Adrenal gland (tissue), 12 donors: ENCODE measurements around the gene TEX22. TPM values are rescaled to one million over a fixed set of nuclear protein-coding genes. Genes with fewer than 3 reads are reported as not detected.

Experiments
- DNase-seq, 7 donors: peaks; one replicate each; pipeline ENCODE4 v3.0.0-alpha.2; 2019 to 2020
- H3K27ac ChIP-seq, 5 donors: fragments of 200-600 bp; sonication (generic) in 4 of 5; 1 replicate in 3 of 5; 2 replicates in 2 of 5; pipeline versions ENCODE4 v1.5.1 to v1.8.0; 2016 to 2020; ENCODE audit warnings: mild to moderate bottlenecking in 1 of 5
- H3K27me3 ChIP-seq: fragments of 200-600 bp; 2 replicates; pipeline ENCODE4 v1.8.0; 2021
- H3K36me3 ChIP-seq, 2 donors: fragments of 200-600 bp; replicated peaks in 1 of 2; 1 replicate in 1 of 2; 2 replicates in 1 of 2; pipeline versions ENCODE4 v1.5.1 to v1.8.0; 2018 to 2022
- H3K4me1 ChIP-seq, 2 donors: fragments of 200-600 bp; replicated peaks in 1 of 2; 1 replicate in 1 of 2; 2 replicates in 1 of 2; pipeline versions ENCODE4 v1.5.1 to v1.8.0; 2018 to 2021
- H3K4me3 ChIP-seq, 4 donors: fragments of 200-600 bp; sonication (generic) in 3 of 4; one replicate each; pipeline ENCODE4 v1.5.1; 2016 to 2018
- H3K9me3 ChIP-seq, 3 donors: fragments of 200-600 bp; sonication (generic) in 1 of 3; replicated peaks in 1 of 3; 1 replicate in 2 of 3; 2 replicates in 1 of 3; pipeline versions ENCODE4 v1.5.1 to v1.8.0; 2016 to 2021
- POLR2A ChIP-seq, 2 donors: fragments of 450-650 bp; IDR thresholded peaks; one replicate each; pipeline ENCODE4 v1.6.1; 2017; ENCODE audit warnings: antibody characterized with exemption in 2 of 2, mild to moderate bottlenecking in 2 of 2, moderate library complexity in 1 of 2
- WGBS, 4 donors: extraction: QIAGEN DNeasy Blood & Tissue Kit in 2 of 4; methylation state at CpG; one replicate each; pipeline versions ENCODE4 v1.1.5 to v1.1.7; 2013 to 2017; 5-methylcytosine and 5-hydroxymethylcytosine counted together
- intact Hi-C, 2 donors: fragments of 100-400 bp; cut with DNase I; formaldehyde crosslinking; loops; one replicate each; pipeline versions ENCODE4 v1.14.1 to v1.15.0; 2022 to 2023
- polyA plus RNA-seq, 3 donors: library from polyadenylated mRNA; stranded (reverse); fragments of 200-250 nt in 2 of 3; fragments of 350-450 nt in 1 of 3; fragmentation: Illumina TruSeq in 1 of 3; extraction: RNeasy Lipid Tissue Mini Kit (QIAGEN cat#74804) in 1 of 3; gene quantifications; one replicate each; pipeline ENCODE4 v1.2.3, GENCODE V29; 2013 to 2014
- total RNA-seq, 9 donors: library from RNA; depleted of rRNA in 4 of 9; stranded (reverse); fragments of >200 nt in 4 of 9; fragments of 120-200 nt in 1 of 9; fragmentation: NEBNext Ultra II Directional in 1 of 9; extraction: Animal tissue kit (Norgen Biotek cat#: 25700) in 1 of 9; gene quantifications; one replicate each; pipeline versions ENCODE4 v1.1.0 to v1.2.4, GENCODE V29; 2013 to 2023
- TF ChIP-seq, protein P1 (sequence below), 6 experiments: fragments of 450-650 bp in 4 of 6; fragments of 200-600 bp in 2 of 6; sonication (generic) in 1 of 6; IDR thresholded peaks; 1 replicate in 5 of 6; 2 replicates in 1 of 6; pipeline versions ENCODE4 v1.5.1 to v1.8.0; 2016 to 2021; ENCODE audit warnings: antibody characterized with exemption in 6 of 6, mild to moderate bottlenecking in 2 of 6, moderate library complexity in 1 of 6
- donor health status: healthy with polysubstance abuse.
- donor health status: Bipolar disorder and iron deficiency.
- donor health status: DM: yes; HTN: yes; CAD: no.
- donor health status: DM: no; HTN: no; CAD: no.
- donor health status: DM: no; HTN: no; CAD: no.
- donor health status: DM: yes; HTN: yes; CAD: no.

Gene TEX22
- total and polyA plus RNA-seq, 12 donors, result 0.17 to 2.8 (median 0.38) TPM; not detected in 3

DNA sequence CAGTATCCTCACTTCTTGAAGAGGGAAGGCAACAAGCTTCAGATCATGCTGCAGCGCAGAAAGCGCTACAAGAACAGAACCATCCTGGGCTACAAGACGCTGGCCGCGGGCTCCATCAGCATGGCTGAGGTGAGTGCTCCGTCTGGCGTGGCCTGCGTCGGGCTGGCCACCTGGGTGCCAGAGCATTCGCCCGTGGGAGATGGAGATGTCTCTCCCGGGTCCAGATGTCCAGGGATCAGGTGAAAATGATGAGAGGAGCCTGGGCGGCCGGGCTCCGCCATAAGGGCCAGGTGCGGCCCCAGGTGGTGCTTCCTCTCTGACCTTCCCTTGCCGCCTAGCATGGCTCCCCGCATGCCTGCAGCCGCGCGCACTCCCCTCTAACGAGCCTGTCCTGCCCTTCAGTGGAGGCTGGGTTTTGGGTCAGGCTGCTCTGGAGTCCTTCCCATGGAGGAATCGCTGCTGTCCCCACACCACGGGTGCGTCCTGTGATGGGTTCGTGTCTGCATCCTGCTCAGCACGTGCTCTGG is 43.2 kb upstream of the TEX22 start:
- H3K9me3 ChIP-seq, result no peaks in the 10 kb centered on the region
- no peaks in the 10 kb centered on the region for H3K27me3 ChIP-seq
- H3K4me1 ChIP-seq, result peaks cover 0 to 5% of the 10 kb centered on the region in 2 donors
- 90 to 93% (median 92%) methylated on average over 24 to 27 of the region's 27 CpGs for WGBS, 4 donors
- no peak for TF ChIP-seq POLR2A (IDR thresholded peaks at IDR 0.05)
- TF ChIP-seq, protein P1, sequence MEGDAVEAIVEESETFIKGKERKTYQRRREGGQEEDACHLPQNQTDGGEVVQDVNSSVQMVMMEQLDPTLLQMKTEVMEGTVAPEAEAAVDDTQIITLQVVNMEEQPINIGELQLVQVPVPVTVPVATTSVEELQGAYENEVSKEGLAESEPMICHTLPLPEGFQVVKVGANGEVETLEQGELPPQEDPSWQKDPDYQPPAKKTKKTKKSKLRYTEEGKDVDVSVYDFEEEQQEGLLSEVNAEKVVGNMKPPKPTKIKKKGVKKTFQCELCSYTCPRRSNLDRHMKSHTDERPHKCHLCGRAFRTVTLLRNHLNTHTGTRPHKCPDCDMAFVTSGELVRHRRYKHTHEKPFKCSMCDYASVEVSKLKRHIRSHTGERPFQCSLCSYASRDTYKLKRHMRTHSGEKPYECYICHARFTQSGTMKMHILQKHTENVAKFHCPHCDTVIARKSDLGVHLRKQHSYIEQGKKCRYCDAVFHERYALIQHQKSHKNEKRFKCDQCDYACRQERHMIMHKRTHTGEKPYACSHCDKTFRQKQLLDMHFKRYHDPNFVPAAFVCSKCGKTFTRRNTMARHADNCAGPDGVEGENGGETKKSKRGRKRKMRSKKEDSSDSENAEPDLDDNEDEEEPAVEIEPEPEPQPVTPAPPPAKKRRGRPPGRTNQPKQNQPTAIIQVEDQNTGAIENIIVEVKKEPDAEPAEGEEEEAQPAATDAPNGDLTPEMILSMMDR (IDR thresholded peaks at IDR 0.05), result no peak
- H3K27ac ChIP-seq, result no peak overlapping the region
- peaks cover 0 to 14% of the 10 kb centered on the region in 2 donors for H3K36me3 ChIP-seq
- DNase-seq, result no peak
- intact Hi-C loops, result no loop called here
- no peak overlapping the region for H3K4me3 ChIP-seq

DNA sequence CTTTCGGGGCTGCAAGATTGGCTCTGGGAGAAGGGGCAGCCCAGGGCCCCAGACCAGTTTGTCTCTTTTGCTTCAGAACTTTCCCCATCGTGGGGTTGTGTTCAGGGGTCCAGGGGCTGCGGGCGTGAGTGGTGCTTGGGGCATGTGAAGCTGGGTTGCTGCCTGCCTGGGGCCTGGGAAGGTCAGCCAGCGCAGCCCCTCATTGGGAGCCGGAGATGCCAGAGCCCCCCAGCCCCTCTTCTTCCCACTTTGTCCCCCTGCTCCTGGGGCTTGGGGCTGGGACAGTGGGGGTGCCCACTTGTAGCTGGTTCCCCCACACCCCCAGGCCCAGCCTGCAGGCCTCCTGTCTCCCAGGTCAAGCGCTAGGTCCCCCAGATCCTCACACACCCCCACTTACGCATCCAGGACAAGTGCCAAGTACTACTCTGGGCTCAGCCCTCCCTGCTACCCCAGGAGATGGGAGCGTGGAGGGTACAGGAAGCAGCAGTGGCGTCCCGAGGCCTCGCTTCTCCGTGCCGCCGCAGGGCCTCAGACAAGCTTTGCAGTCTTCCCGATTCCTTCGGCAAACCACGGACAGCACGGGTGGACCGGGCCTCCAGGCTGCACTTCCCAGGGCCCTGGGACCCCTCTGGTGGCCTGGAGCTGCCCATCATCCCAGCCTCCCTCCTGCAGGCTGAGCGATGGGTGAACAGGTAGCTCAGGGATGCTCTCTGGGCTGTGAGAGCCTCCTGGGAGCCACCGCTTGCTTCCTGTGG is 42.3 kb upstream of the TEX22 start:
- Histone ChIP-seq H3K36me3 (peaks cover 0 to 18% of the 10 kb centered on the region in 2 donors), H3K4me1 (peaks cover 0 to 5% of the 10 kb centered on the region in 2 donors), H3K27me3 (no peaks in the 10 kb centered on the region), H3K27ac (no peak overlapping the region), H3K4me3 (no peak overlapping the region), H3K9me3 (no peaks in the 10 kb centered on the region)
- intact Hi-C loops, result no loop called here
- 90 to 94% (median 92%) methylated on average over 7 to 22 of the region's 22 CpGs for WGBS, 4 donors
- TF ChIP-seq POLR2A (IDR thresholded peaks at IDR 0.05), result no peak
- TF ChIP-seq, protein P1 (IDR thresholded peaks at IDR 0.05), result no peak
- no peak for DNase-seq

DNA sequence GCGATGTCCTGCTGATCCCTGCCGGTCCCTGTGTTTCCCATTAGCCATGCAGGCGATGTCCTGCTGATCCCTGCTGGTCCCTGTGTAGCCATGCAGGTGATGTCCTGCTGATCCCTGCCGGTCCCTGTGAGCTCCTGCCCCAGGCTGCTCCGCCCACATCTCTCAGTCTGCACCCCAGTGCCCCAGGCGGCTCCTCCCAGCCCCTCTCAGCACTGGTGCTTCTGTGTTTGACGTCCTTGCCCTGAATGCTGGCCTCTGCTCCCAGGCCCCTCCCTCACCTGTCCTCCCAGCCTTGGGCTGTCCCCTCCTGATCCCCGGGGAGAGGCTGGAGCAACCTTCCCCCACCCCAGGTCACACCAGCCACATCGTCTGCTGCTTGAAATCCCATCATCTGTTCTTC is 41.4 kb upstream of the TEX22 start:
- H3K27ac ChIP-seq, result no peak overlapping the region
- no peaks in the 10 kb centered on the region for H3K9me3 ChIP-seq
- no peak overlapping the region for H3K4me3 ChIP-seq
- H3K36me3 ChIP-seq, result peaks cover 0 to 18% of the 10 kb centered on the region in 2 donors
- no peak for DNase-seq
- TF ChIP-seq POLR2A (IDR thresholded peaks at IDR 0.05), result no peak
- TF ChIP-seq, protein P1 (IDR thresholded peaks at IDR 0.05), result no peak
- WGBS, 4 donors, result 81 to 90% (median 86%) methylated on average over 5 to 9 of the region's 9 CpGs
- H3K27me3 ChIP-seq, result no peaks in the 10 kb centered on the region
- intact Hi-C loops, result no loop called here
- H3K4me1 ChIP-seq, result peaks cover 0 to 2% of the 10 kb centered on the region in 2 donors

DNA sequence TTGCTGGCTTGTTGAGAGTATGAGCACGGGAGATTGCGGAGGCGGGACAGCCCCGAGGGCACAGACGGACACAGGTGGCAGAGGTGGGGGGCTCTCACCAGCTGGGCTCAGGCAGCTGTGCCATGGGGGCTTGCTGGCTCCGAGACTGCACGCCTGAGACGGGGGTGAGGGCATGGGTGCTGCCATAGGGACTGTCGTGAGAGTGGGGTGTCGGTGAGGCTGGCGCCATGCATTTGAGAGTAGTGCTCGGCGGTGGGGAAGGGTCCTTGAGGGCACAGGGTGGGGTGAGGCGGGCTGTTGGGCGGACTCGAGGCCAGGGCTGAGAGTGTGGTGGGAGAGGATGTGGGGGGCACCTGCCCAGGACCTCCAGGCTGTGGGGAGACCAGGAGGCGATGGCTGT is 40.7 kb upstream of the TEX22 start:
- Histone ChIP-seq H3K4me3 (no peak overlapping the region), H3K9me3 (no peaks in the 10 kb centered on the region), H3K4me1 (no peaks in the 10 kb centered on the region), H3K27me3 (no peaks in the 10 kb centered on the region), H3K36me3 (peaks cover 0 to 18% of the 10 kb centered on the region in 2 donors), H3K27ac (no peak overlapping the region)
- no peak for DNase-seq
- intact Hi-C loops, result no loop called here
- 85 to 97% (median 96%) methylated on average over 11 to 17 of the region's 17 CpGs for WGBS, 4 donors
- TF ChIP-seq, protein P1 (IDR thresholded peaks at IDR 0.05), result no peak
- no peak for TF ChIP-seq POLR2A (IDR thresholded peaks at IDR 0.05)
